Neural cell (in vitro differentiated cells): ENCODE measurements around the gene ZNF467.

ENCODE experiments used
- CTCF ChIP-seq: fragments of 450-650 bp; IDR thresholded peaks from 2 replicates; pipeline ENCODE4 v1.5.1; 2014; ENCODE audit warnings: antibody characterized with exemption, mild to moderate bottlenecking, moderate library complexity; ENCODE audit not compliant: poor library complexity, severe bottlenecking
- EP300 ChIP-seq: fragments of 450-650 bp; conservative IDR thresholded peaks from 2 replicates; pipeline ENCODE4 v1.6.1; 2014; ENCODE audit warnings: antibody characterized with exemption, mild to moderate bottlenecking, moderate library complexity; ENCODE audit not compliant: poor library complexity, severe bottlenecking
- POLR2AphosphoS5 ChIP-seq: IDR thresholded peaks from 2 replicates; pipeline ENCODE4 v1.6.1; 2012
- SMC3 ChIP-seq: fragments of 450-650 bp; conservative IDR thresholded peaks from 2 replicates; pipeline ENCODE4 v1.6.1; 2014; ENCODE audit warnings: antibody characterized with exemption, mild to moderate bottlenecking, moderate library complexity; ENCODE audit not compliant: poor library complexity
- TAF1 ChIP-seq: IDR thresholded peaks from 2 replicates; pipeline ENCODE4 v1.6.1; 2012; ENCODE audit warnings: low read depth
- TF ChIP-seq, protein P1 (sequence below): IDR thresholded peaks from 2 replicates; pipeline ENCODE4 v1.6.1; 2012; ENCODE audit warnings: borderline replicate concordance

DNA sequence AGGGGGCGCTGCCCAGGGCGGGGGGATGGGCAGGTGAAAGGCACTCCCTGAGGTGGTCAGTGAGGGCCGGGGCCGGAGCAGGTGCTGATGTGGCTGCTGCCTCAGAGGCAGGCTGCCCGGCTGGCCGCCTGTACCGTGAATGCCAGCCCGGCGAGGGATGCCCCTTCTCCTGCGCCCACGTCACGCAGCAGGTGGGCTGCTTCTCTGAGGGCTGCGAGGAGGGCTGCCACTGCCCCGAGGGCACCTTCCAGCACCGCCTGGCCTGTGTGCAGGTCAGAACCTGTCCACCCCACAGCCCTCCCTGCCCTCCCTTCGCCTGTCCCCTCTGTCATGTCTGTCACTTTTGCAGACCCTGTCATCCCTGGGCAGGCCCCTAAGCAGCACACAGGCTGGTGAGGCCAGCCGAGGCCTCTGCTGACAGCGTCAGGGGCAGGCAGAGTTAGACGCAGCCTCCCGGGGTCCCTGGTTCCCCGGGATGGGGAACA is 42.9 kb upstream of the ZNF467 start:
- no peak for TF ChIP-seq EP300
- TF ChIP-seq TAF1 = no peak
- TF ChIP-seq POLR2AphosphoS5 = no peak
- TF ChIP-seq CTCF = no peak
- no peak for TF ChIP-seq SMC3
- TF ChIP-seq, protein P1, sequence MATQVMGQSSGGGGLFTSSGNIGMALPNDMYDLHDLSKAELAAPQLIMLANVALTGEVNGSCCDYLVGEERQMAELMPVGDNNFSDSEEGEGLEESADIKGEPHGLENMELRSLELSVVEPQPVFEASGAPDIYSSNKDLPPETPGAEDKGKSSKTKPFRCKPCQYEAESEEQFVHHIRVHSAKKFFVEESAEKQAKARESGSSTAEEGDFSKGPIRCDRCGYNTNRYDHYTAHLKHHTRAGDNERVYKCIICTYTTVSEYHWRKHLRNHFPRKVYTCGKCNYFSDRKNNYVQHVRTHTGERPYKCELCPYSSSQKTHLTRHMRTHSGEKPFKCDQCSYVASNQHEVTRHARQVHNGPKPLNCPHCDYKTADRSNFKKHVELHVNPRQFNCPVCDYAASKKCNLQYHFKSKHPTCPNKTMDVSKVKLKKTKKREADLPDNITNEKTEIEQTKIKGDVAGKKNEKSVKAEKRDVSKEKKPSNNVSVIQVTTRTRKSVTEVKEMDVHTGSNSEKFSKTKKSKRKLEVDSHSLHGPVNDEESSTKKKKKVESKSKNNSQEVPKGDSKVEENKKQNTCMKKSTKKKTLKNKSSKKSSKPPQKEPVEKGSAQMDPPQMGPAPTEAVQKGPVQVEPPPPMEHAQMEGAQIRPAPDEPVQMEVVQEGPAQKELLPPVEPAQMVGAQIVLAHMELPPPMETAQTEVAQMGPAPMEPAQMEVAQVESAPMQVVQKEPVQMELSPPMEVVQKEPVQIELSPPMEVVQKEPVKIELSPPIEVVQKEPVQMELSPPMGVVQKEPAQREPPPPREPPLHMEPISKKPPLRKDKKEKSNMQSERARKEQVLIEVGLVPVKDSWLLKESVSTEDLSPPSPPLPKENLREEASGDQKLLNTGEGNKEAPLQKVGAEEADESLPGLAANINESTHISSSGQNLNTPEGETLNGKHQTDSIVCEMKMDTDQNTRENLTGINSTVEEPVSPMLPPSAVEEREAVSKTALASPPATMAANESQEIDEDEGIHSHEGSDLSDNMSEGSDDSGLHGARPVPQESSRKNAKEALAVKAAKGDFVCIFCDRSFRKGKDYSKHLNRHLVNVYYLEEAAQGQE = no peak
